Measurements from ENCODE around the gene SPNS2.

The SPNS2 gene

DNA sequence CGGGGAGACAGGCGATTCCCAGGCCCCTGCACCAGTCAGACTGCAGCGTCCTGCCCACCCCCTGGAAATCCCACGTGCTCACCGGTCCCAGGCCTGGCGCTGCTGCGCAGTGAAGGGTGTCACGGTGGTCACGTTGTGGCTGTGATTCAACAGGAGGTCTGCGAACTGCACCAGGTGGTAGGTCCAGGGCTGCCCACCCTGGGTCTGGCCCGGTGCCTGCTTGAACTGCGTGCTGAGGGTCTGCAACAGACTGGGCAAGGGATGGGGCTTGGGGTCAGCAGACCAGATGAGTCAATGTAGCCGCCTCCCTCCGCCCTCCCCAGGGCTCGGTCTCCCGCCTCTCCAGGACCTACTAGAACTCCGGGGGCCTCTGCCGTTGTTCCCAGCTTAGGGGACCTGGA lies 49.4 kb downstream of the SPNS2 start:
- no peak for TF ChIP-seq CTCF (IDR thresholded peaks at IDR 0.05; ENCODE audit: poor library complexity, severe bottlenecking)
- DNase-seq (ENCODE audit: low spot score) (no peak), ATAC-seq (ENCODE audit: low read depth) (no peak)
- Histone ChIP-seq H3K4me3 (ENCODE audit: severe bottlenecking) (no peak overlapping the region), H3K27ac (ENCODE audit: poor library complexity, severe bottlenecking) (no peak overlapping the region), H3K27me3 (ENCODE audit: insufficient read depth, poor library complexity, severe bottlenecking) (no peaks in the 10 kb centered on the region), H3K36me3 (ENCODE audit: low read depth) (peaks cover 82% of the 10 kb centered on the region), H3K4me1 (ENCODE audit: insufficient read depth, poor library complexity, severe bottlenecking) (no peaks in the 10 kb centered on the region), H3K9me3 (ENCODE audit: severe bottlenecking) (no peaks in the 10 kb centered on the region)

- no peak for TF ChIP-seq CTCF (IDR thresholded peaks at IDR 0.05; ENCODE audit: poor library complexity, severe bottlenecking)
- peaks cover 89% of the 10 kb centered on the region for H3K36me3 ChIP-seq (ENCODE audit: low read depth)
These were observed 50.2 kb downstream of the SPNS2 start for GRCh38 chr17:4548721-4549531.

DNA sequence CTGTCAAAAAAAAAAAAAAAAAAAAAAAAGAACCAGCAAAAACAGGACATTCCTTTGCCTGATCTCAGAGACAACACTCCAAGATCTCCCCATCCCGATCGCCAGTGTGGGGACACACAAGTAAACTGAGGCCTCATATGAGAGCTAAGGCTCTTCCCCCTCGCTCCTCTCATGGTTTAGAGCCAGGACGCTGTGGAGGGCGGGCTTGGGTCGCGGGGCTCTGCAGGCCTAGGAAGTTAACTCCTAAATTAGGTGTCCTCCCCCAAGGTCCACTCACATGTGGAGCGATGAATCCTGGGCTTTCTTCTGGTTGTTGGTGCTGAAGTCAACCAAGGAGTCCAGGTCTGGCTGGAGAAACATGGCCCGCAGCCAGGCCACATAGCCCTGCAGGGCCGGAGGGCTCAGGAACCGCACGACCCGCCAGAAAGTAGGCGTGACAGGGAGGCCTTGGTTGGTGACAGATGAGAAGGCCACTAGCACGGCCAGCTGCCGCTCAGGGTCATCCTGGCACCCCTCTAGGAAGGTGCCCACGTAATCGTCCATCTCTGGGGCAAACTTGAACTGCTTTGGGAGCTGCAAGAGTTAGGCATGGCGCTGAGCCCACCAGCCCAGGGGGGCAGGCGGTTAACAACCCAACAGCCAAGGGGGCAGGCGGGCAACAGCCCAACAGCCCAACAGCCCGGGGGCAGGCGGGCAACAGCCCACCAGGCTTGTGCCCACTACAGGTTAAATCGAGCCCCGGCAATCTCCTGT lies 51.3 kb downstream of the SPNS2 start:
- no peak for TF ChIP-seq CTCF (IDR thresholded peaks at IDR 0.05; ENCODE audit: poor library complexity, severe bottlenecking)
- ATAC-seq (ENCODE audit: low read depth) (no peak), DNase-seq (ENCODE audit: low spot score) (no peak)
- no peak overlapping the region for H3K4me3 ChIP-seq (ENCODE audit: severe bottlenecking)
- no peaks in the 10 kb centered on the region for H3K4me1 ChIP-seq (ENCODE audit: insufficient read depth, poor library complexity, severe bottlenecking)
- no peak overlapping the region for H3K27ac ChIP-seq (ENCODE audit: poor library complexity, severe bottlenecking)
- no peaks in the 10 kb centered on the region for H3K27me3 ChIP-seq (ENCODE audit: insufficient read depth, poor library complexity, severe bottlenecking)
- peaks cover 89% of the 10 kb centered on the region for H3K36me3 ChIP-seq (ENCODE audit: low read depth)
- no peaks in the 10 kb centered on the region for H3K9me3 ChIP-seq (ENCODE audit: severe bottlenecking)

More at GRCh38 chr17:4548721-4549531, 50.2 kb downstream of the SPNS2 start:
- no peaks in the 10 kb centered on the region for H3K4me1 ChIP-seq (ENCODE audit: insufficient read depth, poor library complexity, severe bottlenecking)
- no peaks in the 10 kb centered on the region for H3K9me3 ChIP-seq (ENCODE audit: severe bottlenecking)
- H3K4me3 ChIP-seq (ENCODE audit: severe bottlenecking) = no peak overlapping the region
- H3K27ac ChIP-seq (ENCODE audit: poor library complexity, severe bottlenecking) = no peak overlapping the region
- peak; percentile 38; the same call in 2 of the 3 replicates for ATAC-seq (ENCODE audit: low read depth)
- no peaks in the 10 kb centered on the region for H3K27me3 ChIP-seq (ENCODE audit: insufficient read depth, poor library complexity, severe bottlenecking)
- no peak for DNase-seq (ENCODE audit: low spot score)

- Histone ChIP-seq H3K4me3 (ENCODE audit: severe bottlenecking) (no peak overlapping the region), H3K27me3 (ENCODE audit: insufficient read depth, poor library complexity, severe bottlenecking) (no peaks in the 10 kb centered on the region), H3K4me1 (ENCODE audit: insufficient read depth, poor library complexity, severe bottlenecking) (no peaks in the 10 kb centered on the region), H3K36me3 (ENCODE audit: low read depth) (peaks cover 83% of the 10 kb centered on the region), H3K27ac (ENCODE audit: poor library complexity, severe bottlenecking) (no peak overlapping the region), H3K9me3 (ENCODE audit: severe bottlenecking) (no peaks in the 10 kb centered on the region)
- DNase-seq (ENCODE audit: low spot score) (no peak), ATAC-seq (ENCODE audit: low read depth) (no peak)
- TF ChIP-seq CTCF (IDR thresholded peaks at IDR 0.05; ENCODE audit: poor library complexity, severe bottlenecking) = no peak
These were observed 51.9 kb downstream of the SPNS2 start for GRCh38 chr17:4550534-4551039.
